ENCODE data around the gene TICAM2. TPM values are rescaled to one million over a fixed set of nuclear protein-coding genes. Genes with fewer than 3 reads are reported as not detected.
A peak's percentile ranks its signal among the peaks of the same experiment; 100 is the strongest.

Gene TICAM2
- total RNA-seq, 1 experiment from 2014 or later: not detected

- Histone ChIP-seq H3K4me2 (ENCODE audit: low read depth, low read length, poor library complexity, severe bottlenecking) (no peak overlapping the region), H3K36me3 (ENCODE audit: insufficient read depth, low read length) (no peaks in the 10 kb centered on the region; the same call in 1 of the 2 replicates), H3K27ac (ENCODE audit: low read length) (no peak overlapping the region), H3K9ac (ENCODE audit: low read length) (no peak overlapping the region), H3K79me2 (ENCODE audit: low read length) (no peaks in the 10 kb centered on the region), H3K27me3 (ENCODE audit: low read length) (no peaks in the 10 kb centered on the region), H4K20me1 (ENCODE audit: insufficient read depth, low read depth, low read length) (no peaks in the 10 kb centered on the region; the same call in 1 of the 2 replicates), H3K4me1 (ENCODE audit: low read length) (peaks cover 4% of the 10 kb centered on the region), H3K9me3 (ENCODE audit: low read length) (no peaks in the 10 kb centered on the region), H3K9me2 (replicated peaks; ENCODE audit: insufficient read depth, low read length) (no peaks in the 10 kb centered on the region), H3K4me3 (ENCODE audit: low read length) (no peak overlapping the region), H2AFZ (ENCODE audit: low read length) (no peak overlapping the region)
- no peak for DNase-seq
Measured at GRCh38 chr5:115585265-115585664, 17.0 kb downstream of the TICAM2 start.

- H3K9me2 ChIP-seq (replicated peaks; ENCODE audit: insufficient read depth, low read length): no peaks in the 10 kb centered on the region
- DNase-seq: no peak
- H4K20me1 ChIP-seq (ENCODE audit: insufficient read depth, low read depth, low read length): no peaks in the 10 kb centered on the region; the same call in 1 of the 2 replicates
- H3K4me1 ChIP-seq (ENCODE audit: low read length): peaks cover 12% of the 10 kb centered on the region
- H3K4me2 ChIP-seq (ENCODE audit: low read depth, low read length, poor library complexity, severe bottlenecking): no peak overlapping the region
- no peaks in the 10 kb centered on the region for H3K27me3 ChIP-seq (ENCODE audit: low read length)
- H2AFZ ChIP-seq (ENCODE audit: low read length): no peak overlapping the region
- H3K27ac ChIP-seq (ENCODE audit: low read length): no peak overlapping the region
- H3K9ac ChIP-seq (ENCODE audit: low read length): no peak overlapping the region
- H3K79me2 ChIP-seq (ENCODE audit: low read length): no peaks in the 10 kb centered on the region
- H3K4me3 ChIP-seq (ENCODE audit: low read length): no peak overlapping the region
- no peaks in the 10 kb centered on the region; the same call in 1 of the 2 replicates for H3K36me3 ChIP-seq (ENCODE audit: insufficient read depth, low read length)
- H3K9me3 ChIP-seq (ENCODE audit: low read length): no peaks in the 10 kb centered on the region
Measured at GRCh38 chr5:115584501-115584900, 17.8 kb downstream of the TICAM2 start.

- H3K9ac ChIP-seq (ENCODE audit: low read length): no peak overlapping the region
- no peak overlapping the region for H3K27ac ChIP-seq (ENCODE audit: low read length)
- H3K9me2 ChIP-seq (replicated peaks; ENCODE audit: insufficient read depth, low read length): no peaks in the 10 kb centered on the region
- no peak overlapping the region for H2AFZ ChIP-seq (ENCODE audit: low read length)
- H3K79me2 ChIP-seq (ENCODE audit: low read length): no peaks in the 10 kb centered on the region
- H4K20me1 ChIP-seq (ENCODE audit: insufficient read depth, low read depth, low read length): no peaks in the 10 kb centered on the region; the same call in 1 of the 2 replicates
- no peaks in the 10 kb centered on the region; the same call in 1 of the 2 replicates for H3K36me3 ChIP-seq (ENCODE audit: insufficient read depth, low read length)
- H3K9me3 ChIP-seq (ENCODE audit: low read length): no peaks in the 10 kb centered on the region
- no peak overlapping the region for H3K4me3 ChIP-seq (ENCODE audit: low read length)
- no peak overlapping the region for H3K4me2 ChIP-seq (ENCODE audit: low read depth, low read length, poor library complexity, severe bottlenecking)
- peaks cover 22% of the 10 kb centered on the region for H3K4me1 ChIP-seq (ENCODE audit: low read length)
- no peaks in the 10 kb centered on the region for H3K27me3 ChIP-seq (ENCODE audit: low read length)
- DNase-seq: no peak
Measured at GRCh38 chr5:115583474-115583873, 18.8 kb downstream of the TICAM2 start.

GRCh38 chr5:115580941-115581340 is 21.3 kb downstream of the TICAM2 start:
- Histone ChIP-seq H3K79me2 (ENCODE audit: low read length) (no peaks in the 10 kb centered on the region), H3K4me1 (ENCODE audit: low read length) (peaks cover 23% of the 10 kb centered on the region), H3K4me3 (ENCODE audit: low read length) (no peak overlapping the region), H2AFZ (ENCODE audit: low read length) (no peak overlapping the region), H3K9ac (ENCODE audit: low read length) (no peak overlapping the region), H3K27me3 (ENCODE audit: low read length) (no peaks in the 10 kb centered on the region), H3K4me2 (ENCODE audit: low read depth, low read length, poor library complexity, severe bottlenecking) (no peak overlapping the region), H3K9me3 (ENCODE audit: low read length) (no peaks in the 10 kb centered on the region), H3K9me2 (replicated peaks; ENCODE audit: insufficient read depth, low read length) (no peaks in the 10 kb centered on the region), H4K20me1 (ENCODE audit: insufficient read depth, low read depth, low read length) (no peaks in the 10 kb centered on the region; the same call in 1 of the 2 replicates), H3K27ac (ENCODE audit: low read length) (no peak overlapping the region), H3K36me3 (ENCODE audit: insufficient read depth, low read length) (no peaks in the 10 kb centered on the region; the same call in 1 of the 2 replicates)
- DNase-seq: no peak

GRCh38 chr5:115579747-115580173 is 22.5 kb downstream of the TICAM2 start:
- H3K27me3 ChIP-seq (ENCODE audit: low read length): no peaks in the 10 kb centered on the region
- DNase-seq: peak; percentile 79
- peak overlapping the region; percentile 14 for H3K4me2 ChIP-seq (ENCODE audit: low read depth, low read length, poor library complexity, severe bottlenecking)
- no peaks in the 10 kb centered on the region; the same call in 1 of the 2 replicates for H3K36me3 ChIP-seq (ENCODE audit: insufficient read depth, low read length)
- peaks cover 23% of the 10 kb centered on the region for H3K4me1 ChIP-seq (ENCODE audit: low read length)
- H3K9ac ChIP-seq (ENCODE audit: low read length): no peak overlapping the region
- no peaks in the 10 kb centered on the region for H4K20me1 ChIP-seq (ENCODE audit: insufficient read depth, low read depth, low read length)
- no peak overlapping the region for H3K4me3 ChIP-seq (ENCODE audit: low read length)
- no peak overlapping the region for H3K27ac ChIP-seq (ENCODE audit: low read length)
- no peaks in the 10 kb centered on the region for H3K79me2 ChIP-seq (ENCODE audit: low read length)
- no peaks in the 10 kb centered on the region for H3K9me2 ChIP-seq (replicated peaks; ENCODE audit: insufficient read depth, low read length)
- H3K9me3 ChIP-seq (ENCODE audit: low read length): no peaks in the 10 kb centered on the region
- no peak overlapping the region for H2AFZ ChIP-seq (ENCODE audit: low read length)

GRCh38 chr5:115579216-115579615 is 23.1 kb downstream of the TICAM2 start:
- Histone ChIP-seq H3K9me3 (ENCODE audit: low read length) (no peaks in the 10 kb centered on the region), H3K79me2 (ENCODE audit: low read length) (no peaks in the 10 kb centered on the region), H3K4me2 (ENCODE audit: low read depth, low read length, poor library complexity, severe bottlenecking) (peak overlapping the region; percentile 14), H3K4me1 (ENCODE audit: low read length) (peaks cover 26% of the 10 kb centered on the region), H3K36me3 (ENCODE audit: insufficient read depth, low read length) (no peaks in the 10 kb centered on the region; the same call in 1 of the 2 replicates), H3K9ac (ENCODE audit: low read length) (no peak overlapping the region), H4K20me1 (ENCODE audit: insufficient read depth, low read depth, low read length) (no peaks in the 10 kb centered on the region), H3K27ac (ENCODE audit: low read length) (no peak overlapping the region), H2AFZ (ENCODE audit: low read length) (no peak overlapping the region), H3K9me2 (replicated peaks; ENCODE audit: insufficient read depth, low read length) (no peaks in the 10 kb centered on the region), H3K27me3 (ENCODE audit: low read length) (no peaks in the 10 kb centered on the region), H3K4me3 (ENCODE audit: low read length) (no peak overlapping the region)
- no peak for DNase-seq

GRCh38 chr5:115578657-115579056 is 23.6 kb downstream of the TICAM2 start:
- no peaks in the 10 kb centered on the region; the same call in 1 of the 2 replicates for H3K36me3 ChIP-seq (ENCODE audit: insufficient read depth, low read length)
- no peaks in the 10 kb centered on the region for H3K9me3 ChIP-seq (ENCODE audit: low read length)
- H3K27me3 ChIP-seq (ENCODE audit: low read length): no peaks in the 10 kb centered on the region
- H3K4me3 ChIP-seq (ENCODE audit: low read length): no peak overlapping the region
- DNase-seq: peak; percentile 59
- no peak overlapping the region for H3K9ac ChIP-seq (ENCODE audit: low read length)
- H2AFZ ChIP-seq (ENCODE audit: low read length): no peak overlapping the region
- peaks cover 28% of the 10 kb centered on the region for H3K4me1 ChIP-seq (ENCODE audit: low read length)
- H3K4me2 ChIP-seq (ENCODE audit: low read depth, low read length, poor library complexity, severe bottlenecking): no peak overlapping the region
- no peaks in the 10 kb centered on the region for H4K20me1 ChIP-seq (ENCODE audit: insufficient read depth, low read depth, low read length)
- H3K79me2 ChIP-seq (ENCODE audit: low read length): no peaks in the 10 kb centered on the region
- H3K9me2 ChIP-seq (replicated peaks; ENCODE audit: insufficient read depth, low read length): no peaks in the 10 kb centered on the region
- no peak overlapping the region for H3K27ac ChIP-seq (ENCODE audit: low read length)

- Histone ChIP-seq H3K27ac (ENCODE audit: low read length) (no peak overlapping the region), H2AFZ (ENCODE audit: low read length) (no peak overlapping the region), H3K9ac (ENCODE audit: low read length) (no peak overlapping the region), H3K36me3 (ENCODE audit: insufficient read depth, low read length) (no peaks in the 10 kb centered on the region; the same call in 1 of the 2 replicates), H3K9me2 (replicated peaks; ENCODE audit: insufficient read depth, low read length) (no peaks in the 10 kb centered on the region), H3K9me3 (ENCODE audit: low read length) (no peaks in the 10 kb centered on the region), H3K79me2 (ENCODE audit: low read length) (no peaks in the 10 kb centered on the region), H3K27me3 (ENCODE audit: low read length) (no peaks in the 10 kb centered on the region), H3K4me2 (ENCODE audit: low read depth, low read length, poor library complexity, severe bottlenecking) (no peak overlapping the region), H3K4me3 (ENCODE audit: low read length) (no peak overlapping the region), H3K4me1 (ENCODE audit: low read length) (peaks cover 28% of the 10 kb centered on the region), H4K20me1 (ENCODE audit: insufficient read depth, low read depth, low read length) (no peaks in the 10 kb centered on the region)
- no peak for DNase-seq
Measured at GRCh38 chr5:115577741-115578140, 24.5 kb downstream of the TICAM2 start.

All from Karpas-422 (cell line).